Natural killer cell treated with Interleukin-12 subunit alpha and Interleukin-12 subunit beta and Interleukin-15 and Interleukin-18, amount 100 ng/mL, for 72 hours (primary cell): ENCODE data around the gene UBAC1. TPM values are rescaled to one million over a fixed set of nuclear protein-coding genes. Genes with fewer than 3 reads are reported as not detected.
"Not testable (repeated sequence)": the region's sequence is repeated elsewhere in the genome, so short reads cannot be mapped to it uniquely, and the experiment has no call there.

ENCODE experiments used
- ATAC-seq, 2 donors: fragments of 150-1000 bp; cut with Tn5 transposase in 1 of 2; sonication (Bioruptor Pico), chemical (Tn5 transposase) in 1 of 2; 2 replicates each; pipeline ENCODE4 v1.10.0; 2021
- DNase-seq: peaks from one replicate; pipeline ENCODE4 v3.0.0; 2022; ENCODE audit warnings: low spot score
- H3K27ac Mint-ChIP-seq, 2 donors: 1 replicate in 1 of 2; 2 replicates in 1 of 2; pipeline ENCODE4 v1.8.0; 2022; ENCODE audit warnings: mixed read lengths in 2 of 2, mild to moderate bottlenecking in 1 of 2, moderate library complexity in 1 of 2
- H3K27me3 Mint-ChIP-seq, 2 donors: 1 replicate in 1 of 2; 2 replicates in 1 of 2; pipeline ENCODE4 v1.8.0; 2022; ENCODE audit warnings: mixed read lengths in 2 of 2
- H3K36me3 Mint-ChIP-seq: one replicate; pipeline ENCODE4 v1.8.0; 2022; ENCODE audit warnings: mixed read lengths
- H3K4me1 Mint-ChIP-seq, 2 donors: 1 replicate in 1 of 2; 2 replicates in 1 of 2; pipeline ENCODE4 v1.8.0; 2022; ENCODE audit warnings: low read depth in 2 of 2, mixed read lengths in 2 of 2, mild to moderate bottlenecking in 1 of 2
- H3K4me3 Mint-ChIP-seq: one replicate; pipeline ENCODE4 v1.8.0; 2022; ENCODE audit warnings: mixed read lengths
- H3K9me3 Mint-ChIP-seq: 2 replicates; pipeline ENCODE4 v1.8.0; 2022; ENCODE audit warnings: mixed read lengths
- total RNA-seq, 2 donors: library from RNA; stranded (reverse); gene quantifications; one replicate each; pipeline ENCODE4 v1.2.3, GENCODE V29; 2022

UBAC1 gene
- total RNA-seq, 2 donors from 2014 or later = 28.9 to 42.4 TPM

GRCh38 chr9:135966916-135967260 is 5.7 kb upstream of the UBAC1 start:
- Mint-ChIP-seq H3K4me1 (peaks cover 17 to 18% of the 10 kb centered on the region in 2 donors), H3K27me3 (peaks cover 0 to 15% of the 10 kb centered on the region in 2 donors)
- not testable (repeated sequence) for DNase-seq, H3K36me3 Mint-ChIP-seq, H3K4me3 Mint-ChIP-seq, H3K9me3 Mint-ChIP-seq, ATAC-seq, H3K27ac Mint-ChIP-seq

DNA sequence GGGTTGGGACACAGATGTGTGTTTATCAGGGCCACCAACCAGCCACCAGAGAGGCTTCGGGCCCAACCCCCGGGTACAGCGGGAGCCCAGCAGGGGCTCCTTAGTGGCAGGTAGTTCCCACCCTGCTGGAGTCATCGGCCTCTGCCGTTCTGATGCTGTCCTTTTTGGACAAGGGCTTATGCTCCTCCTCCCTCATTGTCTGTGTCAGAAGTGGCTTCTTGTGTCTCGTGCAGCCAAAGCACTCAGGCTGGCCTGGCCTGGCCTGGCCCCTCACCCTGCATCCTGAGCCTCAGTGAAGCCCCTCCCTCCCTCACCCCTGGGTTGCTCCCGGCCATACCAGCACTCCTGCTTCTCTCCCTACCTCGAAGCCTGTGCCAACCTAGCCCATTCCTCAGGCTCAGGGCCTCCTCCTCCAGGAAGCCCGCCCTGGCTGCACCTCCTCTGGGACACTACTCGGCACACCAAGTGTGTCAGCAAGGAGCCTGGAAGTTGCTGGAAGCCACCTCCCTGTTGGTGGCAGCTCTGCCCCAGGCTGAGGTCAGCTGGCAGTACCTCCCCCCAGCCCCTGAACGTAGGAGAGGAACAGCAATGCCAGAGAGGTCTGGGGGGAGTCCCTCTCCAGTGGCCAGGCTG is 4.1 kb upstream of the UBAC1 start:
- no peak overlapping the region for H3K4me3 Mint-ChIP-seq
- no peak for ATAC-seq
- no peak for DNase-seq
- no peak overlapping the region for H3K27ac Mint-ChIP-seq
- no peaks in the 10 kb centered on the region for H3K36me3 Mint-ChIP-seq
- H3K27me3 Mint-ChIP-seq = peaks cover 0 to 15% of the 10 kb centered on the region in 2 donors
- H3K4me1 Mint-ChIP-seq = peaks cover 21 to 27% of the 10 kb centered on the region in 2 donors
- H3K9me3 Mint-ChIP-seq = no peaks in the 10 kb centered on the region

- Mint-ChIP-seq H3K9me3 (no peaks in the 10 kb centered on the region), H3K27ac (no peak overlapping the region), H3K4me1 (peaks cover 27 to 34% of the 10 kb centered on the region in 2 donors), H3K36me3 (no peaks in the 10 kb centered on the region), H3K4me3 (no peak overlapping the region), H3K27me3 (peaks cover 0 to 15% of the 10 kb centered on the region in 2 donors)
- DNase-seq (no peak), ATAC-seq (no peak)
These were observed 2.8 kb upstream of the UBAC1 start for GRCh38 chr9:135963938-135964337.

DNA sequence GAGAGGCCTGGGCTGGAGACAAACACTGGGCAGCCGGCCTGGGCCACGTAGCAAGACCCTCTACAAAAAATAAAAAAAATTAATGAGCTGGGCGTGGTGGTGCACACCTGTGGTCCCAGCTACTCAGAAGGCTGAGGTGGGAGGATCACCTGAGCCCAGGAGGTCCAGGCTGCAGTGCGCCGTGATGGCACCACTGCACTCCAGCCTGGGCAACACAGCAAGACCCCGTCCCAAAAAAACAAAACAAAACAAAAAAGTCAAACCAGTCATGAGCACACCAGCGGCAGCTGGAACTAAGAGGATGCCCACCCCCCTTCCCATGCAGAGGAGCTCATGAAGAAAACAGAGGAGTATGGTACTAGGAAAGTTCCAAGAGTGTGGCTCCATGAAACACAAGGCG is 2.2 kb upstream of the UBAC1 start:
- Mint-ChIP-seq H3K4me3 (no peak overlapping the region), H3K36me3 (no peaks in the 10 kb centered on the region), H3K9me3 (no peaks in the 10 kb centered on the region), H3K27ac (peak overlapping the region in 1 of 2 donors; percentile 31), H3K4me1 (peaks cover 27 to 38% of the 10 kb centered on the region in 2 donors), H3K27me3 (peaks cover 0 to 15% of the 10 kb centered on the region in 2 donors)
- DNase-seq (no peak), ATAC-seq (no peak)

DNA sequence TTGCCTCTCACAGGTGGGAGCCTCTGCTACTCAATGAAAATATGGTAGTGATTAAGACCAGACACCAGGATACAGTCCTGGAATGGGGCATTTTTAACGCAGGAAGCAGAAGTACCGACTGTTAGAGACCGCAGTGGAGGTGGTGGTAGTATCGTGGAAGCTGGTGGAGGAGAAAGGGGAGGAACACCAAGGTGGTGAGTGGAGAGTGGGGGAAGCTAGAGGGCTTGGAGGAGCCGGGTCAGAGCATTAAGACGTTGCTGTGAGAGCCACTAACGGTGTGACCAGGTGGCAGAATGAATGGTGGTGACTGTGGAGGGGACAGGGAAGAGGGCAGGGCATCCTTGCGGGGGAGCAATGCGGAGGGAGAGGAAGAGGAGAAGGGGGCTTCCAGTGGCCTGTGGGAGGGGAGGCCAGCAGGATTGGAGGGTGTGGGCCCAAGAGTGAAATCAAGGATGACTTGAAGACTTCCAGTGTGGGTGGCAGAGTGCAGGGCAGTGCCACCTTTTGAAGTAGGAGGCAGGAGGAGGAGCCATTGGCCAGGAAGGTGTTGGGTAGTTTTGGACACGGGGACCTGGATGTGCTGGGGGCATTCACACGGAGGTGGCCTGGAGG is 1.6 kb upstream of the UBAC1 start:
- peaks cover 24 to 36% of the 10 kb centered on the region in 2 donors for H3K4me1 Mint-ChIP-seq
- peak overlapping the region; percentile 2 to 31 for H3K27ac Mint-ChIP-seq
- peak overlapping the region; percentile 66 for H3K4me3 Mint-ChIP-seq
- H3K9me3 Mint-ChIP-seq = no peaks in the 10 kb centered on the region
- H3K27me3 Mint-ChIP-seq = peaks cover 0 to 15% of the 10 kb centered on the region in 2 donors
- no peak for DNase-seq
- no peak for ATAC-seq
- no peaks in the 10 kb centered on the region for H3K36me3 Mint-ChIP-seq

- Mint-ChIP-seq H3K27ac (peak overlapping the region; percentile 2 to 31), H3K36me3 (no peaks in the 10 kb centered on the region)
These were observed 880 bp upstream of the UBAC1 start for GRCh38 chr9:135961811-135962695.

DNA sequence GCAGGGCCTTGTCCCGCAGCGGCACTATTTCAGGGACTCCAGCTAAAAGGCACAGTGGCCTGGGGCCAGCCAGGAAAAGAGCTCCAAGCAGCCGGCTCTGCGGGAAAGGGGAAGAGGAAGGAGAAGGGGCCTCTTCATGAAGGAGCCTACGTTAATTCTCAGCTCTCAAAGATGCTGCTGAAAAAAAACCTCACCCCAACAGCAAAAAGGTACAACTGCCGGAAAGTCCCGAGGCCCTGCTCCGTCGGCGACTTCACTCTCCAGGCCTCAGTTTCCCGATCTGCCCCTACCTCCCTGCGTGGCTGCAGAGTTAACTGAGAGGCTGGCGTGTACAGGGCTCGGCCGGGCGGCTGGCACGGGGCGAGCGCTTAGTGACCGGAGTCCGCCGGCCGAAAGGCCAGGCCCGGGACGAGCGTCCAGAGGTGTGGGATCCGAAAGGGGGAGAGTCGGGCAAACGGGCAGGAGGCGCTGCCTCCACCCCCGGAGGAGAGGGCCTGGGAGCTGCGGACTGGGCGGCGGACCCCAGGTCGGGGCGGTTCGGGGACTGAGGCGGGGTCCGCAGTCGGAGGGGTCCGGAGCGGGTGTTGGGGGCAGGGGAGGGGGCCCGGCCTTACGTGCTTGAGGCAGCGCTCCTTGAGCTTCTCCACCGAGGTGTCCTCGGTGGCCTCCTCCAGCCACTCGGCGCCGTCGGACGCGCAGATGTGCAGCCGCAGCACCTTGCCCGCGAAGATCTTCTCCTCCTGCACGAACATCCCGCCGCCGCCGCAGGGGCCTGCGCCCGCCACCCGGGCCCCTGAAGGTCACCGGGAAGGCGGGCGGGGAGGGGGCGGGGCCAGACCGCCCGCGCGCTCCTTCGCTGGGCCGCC is 529 bp downstream of the UBAC1 start:
- DNase-seq (peak; percentile 25), ATAC-seq (no peak)
- H3K4me3 Mint-ChIP-seq = peak overlapping the region; percentile 84
- peak overlapping the region; percentile 39 to 60 for H3K27ac Mint-ChIP-seq
- H3K36me3 Mint-ChIP-seq = no peaks in the 10 kb centered on the region
- H3K27me3 Mint-ChIP-seq = peaks cover 0 to 13% of the 10 kb centered on the region in 2 donors
- no peaks in the 10 kb centered on the region for H3K9me3 Mint-ChIP-seq
- H3K4me1 Mint-ChIP-seq = peaks cover 19 to 30% of the 10 kb centered on the region in 2 donors

More at GRCh38 chr9:135961811-135962695, 880 bp upstream of the UBAC1 start:
- Mint-ChIP-seq H3K4me1 (peaks cover 19 to 30% of the 10 kb centered on the region in 2 donors), H3K27me3 (peaks cover 0 to 13% of the 10 kb centered on the region in 2 donors), H3K9me3 (no peaks in the 10 kb centered on the region), H3K4me3 (peak overlapping the region; percentile 66)
- ATAC-seq = no peak
- DNase-seq = no peak

- Mint-ChIP-seq H3K9me3 (no peaks in the 10 kb centered on the region), H3K4me1 (peaks cover 19 to 30% of the 10 kb centered on the region in 2 donors), H3K4me3 (peak overlapping the region; percentile 84), H3K27me3 (peaks cover 0 to 11% of the 10 kb centered on the region in 2 donors), H3K36me3 (no peaks in the 10 kb centered on the region), H3K27ac (peak overlapping the region; percentile 39 to 60)
- ATAC-seq (no peak), DNase-seq (no peak)
These were observed 1.4 kb downstream of the UBAC1 start for GRCh38 chr9:135959814-135960213.

DNA sequence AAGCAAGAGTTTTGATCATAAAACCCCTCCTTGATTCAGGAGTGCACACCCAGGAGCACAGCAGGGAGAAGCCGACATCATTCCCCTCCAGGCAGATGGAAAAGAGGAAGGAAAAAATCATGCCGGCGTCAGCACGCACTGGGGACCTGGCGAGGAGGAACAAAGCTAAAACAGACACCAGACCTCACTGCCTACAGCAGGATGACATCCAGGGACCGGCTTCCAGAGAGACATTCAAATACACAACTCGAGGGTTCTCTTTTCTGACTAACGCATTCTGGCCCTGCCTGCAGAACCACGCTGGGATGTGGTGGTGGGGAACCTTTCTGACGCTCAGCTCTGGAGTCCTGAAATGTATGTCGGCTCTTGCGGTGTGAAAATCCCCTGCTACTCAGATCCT is 2.7 kb downstream of the UBAC1 start:
- no peaks in the 10 kb centered on the region for H3K36me3 Mint-ChIP-seq
- peaks cover 19 to 30% of the 10 kb centered on the region in 2 donors for H3K4me1 Mint-ChIP-seq
- no peak for DNase-seq
- H3K27ac Mint-ChIP-seq = no peak overlapping the region
- no peaks in the 10 kb centered on the region for H3K9me3 Mint-ChIP-seq
- no peak for ATAC-seq
- no peak overlapping the region for H3K4me3 Mint-ChIP-seq
- H3K27me3 Mint-ChIP-seq = peaks cover 0 to 8% of the 10 kb centered on the region in 2 donors

GRCh38 chr9:135957431-135957830 is 3.7 kb downstream of the UBAC1 start:
- no peak for ATAC-seq
- Mint-ChIP-seq H3K27me3 (peaks cover 0 to 1% of the 10 kb centered on the region in 2 donors), H3K36me3 (peaks cover 4% of the 10 kb centered on the region), H3K4me3 (no peak overlapping the region), H3K9me3 (no peaks in the 10 kb centered on the region), H3K27ac (no peak overlapping the region), H3K4me1 (peaks cover 14 to 26% of the 10 kb centered on the region in 2 donors)
- DNase-seq = no peak

GRCh38 chr9:135956802-135957174 is 4.4 kb downstream of the UBAC1 start:
- H3K4me3 Mint-ChIP-seq = no peak overlapping the region
- DNase-seq = no peak
- peaks cover 4% of the 10 kb centered on the region for H3K36me3 Mint-ChIP-seq
- peaks cover 9 to 19% of the 10 kb centered on the region in 2 donors for H3K4me1 Mint-ChIP-seq
- H3K27me3 Mint-ChIP-seq = no peaks in the 10 kb centered on the region
- no peak overlapping the region for H3K27ac Mint-ChIP-seq
- no peak for ATAC-seq
- H3K9me3 Mint-ChIP-seq = no peaks in the 10 kb centered on the region

DNA sequence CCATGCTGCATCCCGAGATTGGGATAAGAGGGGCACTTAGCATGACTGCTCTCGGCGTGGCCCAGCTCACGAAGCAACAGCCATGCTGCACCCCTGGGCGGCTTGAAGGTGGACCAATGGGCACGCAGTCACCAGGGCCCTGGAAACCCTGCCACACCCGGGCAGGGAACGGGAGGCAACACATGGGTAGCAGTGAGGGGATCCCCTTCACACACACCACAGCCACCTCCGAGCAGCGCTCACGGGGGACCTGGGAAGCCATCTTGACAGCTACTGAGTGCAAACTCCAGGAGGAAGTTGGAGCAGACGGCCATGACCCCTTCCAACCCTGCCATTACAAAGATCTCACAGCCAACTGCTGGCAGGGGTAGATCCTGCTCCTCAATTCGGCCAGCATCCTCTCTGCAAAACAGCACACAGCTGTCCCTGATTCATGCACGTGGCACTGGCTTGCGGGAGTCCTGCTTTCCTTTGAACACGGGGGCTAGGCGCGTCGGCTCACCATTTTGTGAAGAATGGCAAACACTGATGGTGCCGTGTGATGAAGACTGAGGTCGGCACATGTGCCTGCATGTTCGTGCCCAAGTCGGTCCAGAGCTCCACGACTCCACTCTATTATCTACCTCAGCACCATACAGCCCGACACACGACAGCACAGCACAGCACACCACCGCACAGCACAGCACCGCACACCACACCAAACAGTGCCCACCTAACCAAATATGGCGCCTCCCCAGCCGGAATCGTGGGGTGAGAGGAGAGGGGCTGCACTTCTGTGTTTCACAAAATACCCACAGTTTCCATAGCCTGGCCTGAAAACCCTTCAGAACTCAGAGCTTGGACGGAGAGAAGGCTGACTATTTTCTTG is 5.0 kb downstream of the UBAC1 start:
- Mint-ChIP-seq H3K4me3 (no peak overlapping the region), H3K36me3 (peaks cover 4% of the 10 kb centered on the region), H3K4me1 (peaks cover 5 to 14% of the 10 kb centered on the region in 2 donors), H3K27ac (no peak overlapping the region), H3K27me3 (no peaks in the 10 kb centered on the region), H3K9me3 (no peaks in the 10 kb centered on the region)
- DNase-seq (no peak), ATAC-seq (no peak)
